H1 (cell line): Measurements from ENCODE around the gene TOMM40L. TPM values are rescaled to one million over a fixed set of nuclear protein-coding genes. Genes with fewer than 3 reads are reported as not detected.
A peak's percentile ranks its signal among the peaks of the same experiment; 100 is the strongest.

ENCODE experiments used
- RFX5 ChIP-seq: IDR thresholded peaks from 2 replicates; pipeline ENCODE4 v1.6.1; 2011; ENCODE audit warnings: low read depth, low read length, improper control_type of control experiment, borderline replicate concordance
- SP2 ChIP-seq: IDR thresholded peaks from 2 replicates; pipeline ENCODE4 v1.6.1; 2012; ENCODE audit warnings: mild to moderate bottlenecking, low read length, inconsistent platforms
- TEAD4 ChIP-seq: IDR thresholded peaks from 2 replicates; pipeline ENCODE4 v1.6.1; 2012; ENCODE audit warnings: low read depth, low read length, inconsistent platforms, mixed read lengths
- polyA plus RNA-seq, 7 experiments: library from polyadenylated mRNA; depleted of rRNA in 3 of 7; stranded (reverse) in 5 of 7; unstranded in 2 of 7; fragments of >200 nt in 5 of 7; fragments of 200-250 nt in 2 of 7; gene quantifications; 1 replicate in 5 of 7; 2 replicates in 1 of 7; 4 replicates in 1 of 7; pipeline versions ENCODE4 v1.2.1 to v1.2.3, GENCODE V29; 2011 to 2013; ENCODE audit warnings: missing spikeins in 2 of 7, mixed read lengths in 2 of 7
- total RNA-seq: library from RNA; stranded (reverse); fragmentation: NEBNext Ultra II Directional; extraction: Animal tissue kit (Norgen Biotek cat#: 25700); gene quantifications from 2 replicates; pipeline ENCODE4 v1.2.1, GENCODE V29; 2021

TOMM40L gene
- total and polyA plus RNA-seq, 2 of the 8 experiments (the other 6 are each of a cell fraction or from before 2014, with no cell fraction given), result 11.4 to 15.0 TPM

DNA sequence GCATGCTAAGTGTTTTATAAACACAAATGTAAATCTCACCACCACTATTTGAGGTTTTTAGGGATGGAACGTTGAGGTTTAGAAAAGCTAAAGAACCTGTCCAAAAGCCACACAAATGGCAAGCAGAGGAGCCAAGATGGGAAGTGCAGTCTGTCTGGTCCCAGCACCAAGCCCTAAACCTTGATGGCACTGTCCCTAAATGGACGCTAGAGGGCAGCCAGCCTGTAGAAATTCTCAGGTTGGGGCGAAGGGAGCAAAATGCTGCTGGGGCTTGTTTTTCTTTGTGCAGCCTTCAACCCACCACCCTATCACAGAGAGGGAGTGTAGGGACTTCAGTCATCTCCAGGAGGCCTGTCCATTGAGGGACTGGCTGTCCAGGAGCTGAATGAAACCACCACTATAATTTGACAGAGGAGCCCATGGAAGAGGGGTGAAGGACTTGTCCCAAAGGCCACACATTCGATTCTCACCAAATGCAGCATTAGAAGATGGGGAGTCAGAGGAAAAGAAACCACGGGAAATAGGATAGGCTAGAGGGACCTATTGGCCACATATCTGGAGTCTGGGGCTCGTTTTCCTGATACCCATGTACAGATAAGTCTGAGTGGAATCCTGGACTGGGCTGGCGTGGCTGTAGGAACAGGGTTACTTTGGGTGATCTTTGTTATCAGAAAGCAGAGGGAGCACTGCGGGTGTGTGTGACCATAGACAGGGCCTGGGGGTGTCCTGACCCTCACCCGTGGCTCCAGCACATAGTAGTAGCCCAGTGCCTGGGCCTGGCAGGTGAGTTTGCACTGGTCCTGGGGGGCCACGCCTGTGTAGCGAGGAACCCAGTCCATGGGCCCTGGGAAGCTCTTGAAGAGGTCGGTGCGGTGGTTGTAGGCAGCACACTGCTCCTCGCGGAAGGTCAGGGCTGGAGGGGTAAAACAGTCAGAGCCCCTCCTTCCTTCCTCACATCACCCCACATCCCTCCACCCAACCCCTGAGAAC, 33.1 kb upstream of the TOMM40L start (continued):
- TF ChIP-seq RFX5 (no peak), SP2 (no peak), TEAD4 (0 out of 2 replicates have a peak, but pooled peaks have one; percentile 44)
